Left hindlimb (tissue), 1 donor: ENCODE measurements around the gene TMCO4.

Source experiments
- DNase-seq: peaks from one replicate; pipeline ENCODE4 v3.0.0-alpha.2; 2018

The TMCO4 gene

GRCh38 chr1:19680644-19681043 is 119.1 kb downstream of the TMCO4 start:
- no peak for DNase-seq

- no peak for DNase-seq
Observed at GRCh38 chr1:19679691-19680090, 120.0 kb downstream of the TMCO4 start.

GRCh38 chr1:19678931-19679453 is 120.7 kb downstream of the TMCO4 start:
- no peak for DNase-seq

- no peak for DNase-seq
Observed at GRCh38 chr1:19678493-19678892, 121.2 kb downstream of the TMCO4 start.

GRCh38 chr1:19676438-19676922 is 123.2 kb downstream of the TMCO4 start:
- peak; percentile 71 for DNase-seq

- no peak for DNase-seq
Observed at GRCh38 chr1:19675797-19676196, 123.9 kb downstream of the TMCO4 start.

- DNase-seq: no peak
Observed at GRCh38 chr1:19672237-19672636, 127.5 kb downstream of the TMCO4 start.

- no peak for DNase-seq
Observed at GRCh38 chr1:19670787-19671186, 128.9 kb downstream of the TMCO4 start.

GRCh38 chr1:19668888-19669287 is 130.8 kb downstream of the TMCO4 start:
- DNase-seq: no peak

GRCh38 chr1:19665496-19666465 is 133.9 kb downstream of the TMCO4 start:
- DNase-seq: no peak

- no peak for DNase-seq
Observed at GRCh38 chr1:19665186-19665495, 134.6 kb downstream of the TMCO4 start.

GRCh38 chr1:19664453-19665185 is 135.1 kb downstream of the TMCO4 start, which contains the start of gene HTR6:
Gene HTR6 (plus strand): TSS chr1:19664875. CDS start chr1:19665754, 879 bp downstream.
- no peak for DNase-seq

- no peak for DNase-seq
Observed at GRCh38 chr1:19662313-19662712, 137.4 kb downstream of the TMCO4 start.

GRCh38 chr1:19661721-19662228 is 137.9 kb downstream of the TMCO4 start:
- DNase-seq: no peak

- DNase-seq: no peak
Observed at GRCh38 chr1:19658186-19658585, 141.5 kb downstream of the TMCO4 start.

GRCh38 chr1:19657511-19657910 is 142.2 kb downstream of the TMCO4 start:
- DNase-seq: no peak

GRCh38 chr1:19656780-19657466 is 142.8 kb downstream of the TMCO4 start:
- DNase-seq: no peak

- no peak for DNase-seq
Observed at GRCh38 chr1:19656134-19656779, 143.5 kb downstream of the TMCO4 start.

- DNase-seq: no peak
Observed at GRCh38 chr1:19655718-19656080, 144.0 kb downstream of the TMCO4 start.

- no peak for DNase-seq
Observed at GRCh38 chr1:19654886-19655717, 144.6 kb downstream of the TMCO4 start.

GRCh38 chr1:19654386-19654785 is 145.3 kb downstream of the TMCO4 start:
- no peak for DNase-seq
